Measurements from ENCODE around the gene TSPYL4.
"Not testable (repeated sequence)": the region's sequence is repeated elsewhere in the genome, so short reads cannot be mapped to it uniquely, and the experiment has no call there.

TSPYL4 gene

GRCh38 chr6:116253505-116254296 lies at the start of gene TSPYL4:
Gene TSPYL4, minus strand, starts transcription at chr6:116254075. Its CDS starts 67 bp downstream, at chr6:116254008.
- DNase-seq: peak; percentile 94

GRCh38 chr6:116301104-116301503 lies 47.2 kb upstream of the TSPYL4 start:
- no peak for DNase-seq

- DNase-seq: no peak
Measured at GRCh38 chr6:116300566-116300965, 46.7 kb upstream of the TSPYL4 start.

- no peak for DNase-seq
Measured at GRCh38 chr6:116298973-116299372, 45.1 kb upstream of the TSPYL4 start.

- no peak for DNase-seq
Measured at GRCh38 chr6:116298273-116298672, 44.4 kb upstream of the TSPYL4 start.

- DNase-seq: no peak
Measured at GRCh38 chr6:116292553-116292952, 38.7 kb upstream of the TSPYL4 start.

- DNase-seq: no peak
Measured at GRCh38 chr6:116291701-116292396, 38.0 kb upstream of the TSPYL4 start.

- DNase-seq: no peak
Measured at GRCh38 chr6:116290799-116291198, 36.9 kb upstream of the TSPYL4 start.

- DNase-seq: no peak
Measured at GRCh38 chr6:116289876-116290275, 36.0 kb upstream of the TSPYL4 start.

- DNase-seq: no peak
Measured at GRCh38 chr6:116287689-116288282, 33.9 kb upstream of the TSPYL4 start.

- no peak for DNase-seq
Measured at GRCh38 chr6:116286773-116287358, 33.0 kb upstream of the TSPYL4 start.

- not testable (repeated sequence) for DNase-seq
Measured at GRCh38 chr6:116284984-116285383, 31.1 kb upstream of the TSPYL4 start.

GRCh38 chr6:116283191-116283590 lies 29.3 kb upstream of the TSPYL4 start:
- DNase-seq: no peak

- DNase-seq: no peak
Measured at GRCh38 chr6:116282698-116283097, 28.8 kb upstream of the TSPYL4 start.

- no peak for DNase-seq
Measured at GRCh38 chr6:116280933-116281316, 27.1 kb upstream of the TSPYL4 start.

- no peak for DNase-seq
Measured at GRCh38 chr6:116280161-116280932, 26.5 kb upstream of the TSPYL4 start.

- peak; percentile 96 for DNase-seq
Measured at GRCh38 chr6:116279232-116280160, 25.6 kb upstream of the TSPYL4 start, which contains the start of gene TSPYL1. Gene TSPYL1, minus strand, starts transcription at chr6:116279930. Its CDS starts 100 bp downstream, at chr6:116279830.

GRCh38 chr6:116278854-116279231 lies 25.0 kb upstream of the TSPYL4 start:
- no peak for DNase-seq

- DNase-seq: no peak
Measured at GRCh38 chr6:116278481-116278829, 24.6 kb upstream of the TSPYL4 start.

GRCh38 chr6:116277124-116277523 lies 23.2 kb upstream of the TSPYL4 start:
- no peak for DNase-seq

GRCh38 chr6:116271149-116271708 lies 17.4 kb upstream of the TSPYL4 start:
- no peak for DNase-seq
